Stomach (tissue), 9 donors: Measurements from ENCODE around the gene RIN1. TPM values are rescaled to one million over a fixed set of nuclear protein-coding genes. Genes with fewer than 3 reads are reported as not detected.

Source experiments
- DNase-seq, 2 donors: peaks; one replicate each; pipeline versions ENCODE4 v3.0.0 to v3.0.0-alpha.2; 2013 to 2019
- H3K27ac ChIP-seq, 5 donors: fragments of 200-600 bp in 4 of 5; sonication (generic) in 4 of 5; one replicate each; pipeline ENCODE4 v1.5.1; 2013 to 2019; ENCODE audit warnings: mild to moderate bottlenecking in 1 of 5, moderate library complexity in 1 of 5
- H3K27me3 ChIP-seq, 3 donors: fragments of 200-600 bp; sonication (generic); one replicate each; pipeline ENCODE4 v1.5.1; 2017 to 2019; ENCODE audit warnings: mixed run types in 1 of 3
- H3K36me3 ChIP-seq, 4 donors: fragments of 200-600 bp; sonication (generic); 1 replicate in 3 of 4; 2 replicates in 1 of 4; pipeline ENCODE4 v1.5.1; 2016 to 2019
- H3K4me1 ChIP-seq, 4 donors: fragments of 200-600 bp; sonication (generic); one replicate each; pipeline ENCODE4 v1.5.1; 2016 to 2019
- H3K4me3 ChIP-seq, 4 donors: fragments of 200-600 bp; sonication (generic) in 3 of 4; one replicate each; pipeline ENCODE4 v1.5.1; 2016 to 2019; ENCODE audit warnings: mild to moderate bottlenecking in 1 of 4
- H3K9me3 ChIP-seq, 4 donors: fragments of 200-600 bp; sonication (generic); one replicate each; pipeline ENCODE4 v1.5.1; 2016 to 2019
- CTCF ChIP-seq, 7 experiments: fragments of 450-650 bp in 4 of 7; fragments of 200-600 bp in 3 of 7; sonication (generic) in 3 of 7; IDR thresholded peaks; one replicate each; pipeline ENCODE4 v1.5.1; 2016 to 2019; ENCODE audit warnings: antibody characterized with exemption in 7 of 7, control low read depth in 2 of 7, mild to moderate bottlenecking in 1 of 7
- EP300 ChIP-seq: sonication (generic); formaldehyde crosslinking; IDR thresholded peaks from one replicate; pipeline ENCODE4 v1.6.1; 2017; ENCODE audit warnings: antibody characterized with exemption
- POLR2A ChIP-seq, 4 donors: fragments of 450-650 bp; IDR thresholded peaks; one replicate each; pipeline ENCODE4 v1.6.1; 2016; ENCODE audit warnings: antibody characterized with exemption in 4 of 4, control low read depth in 2 of 4, mild to moderate bottlenecking in 1 of 4, moderate library complexity in 1 of 4
- POLR2AphosphoS5 ChIP-seq, 3 donors: sonication (generic); formaldehyde crosslinking; IDR thresholded peaks; one replicate each; pipeline ENCODE4 v1.6.1; 2016; ENCODE audit warnings: antibody characterized with exemption in 3 of 3
- WGBS, 5 donors: extraction: QIAGEN DNeasy Blood & Tissue Kit in 3 of 5; methylation state at CpG; one replicate each; pipeline versions ENCODE4 v1.1.5 to v1.1.7; 2013 to 2018; 5-methylcytosine and 5-hydroxymethylcytosine counted together
- intact Hi-C: fragments of 100-400 bp; cut with DNase I; formaldehyde crosslinking; loops from one replicate; pipeline ENCODE4 v1.15.1; 2023; ENCODE audit warnings: low total_unique reads
- polyA plus RNA-seq, 3 donors: library from polyadenylated mRNA; stranded (reverse); fragments of 200-250 nt; gene quantifications; one replicate each; pipeline ENCODE4 v1.2.3, GENCODE V29; 2013
- total RNA-seq, 5 donors: library from RNA; depleted of rRNA; stranded (reverse); fragments of >200 nt; gene quantifications; one replicate each; pipeline versions ENCODE4 v1.1.0 to v1.2.3, GENCODE V29; 2014 to 2016
- donor health status: healthy with polysubstance abuse.
- donor health status: Bipolar disorder and iron deficiency.
- donor health status: healthy.

RIN1 gene
- total and polyA plus RNA-seq, 8 donors = 0.58 to 26.4 (median 9.2) TPM

- Histone ChIP-seq H3K27me3 (peaks cover 0 to 12% (median 0%) of the 10 kb centered on the region in 3 donors), H3K4me1 (peaks cover 48 to 69% (median 65%) of the 10 kb centered on the region in 4 donors), H3K9me3 (no peaks in the 10 kb centered on the region), H3K36me3 (no peaks in the 10 kb centered on the region), H3K4me3 (peak overlapping the region; percentile 26 to 56 (median 50)), H3K27ac (peak overlapping the region; percentile 26 to 94 (median 88))
- no peak for DNase-seq
- intact Hi-C loops = loop anchor here (10.0 kb wide), 1 partner anchor 70 kb away; no protein-coding TSS in a partner anchor
- TF ChIP-seq POLR2AphosphoS5 (IDR thresholded peaks at IDR 0.05) = no peak
- no peak for TF ChIP-seq CTCF (IDR thresholded peaks at IDR 0.05)
- no peak for TF ChIP-seq EP300
- no peak for TF ChIP-seq POLR2A (IDR thresholded peaks at IDR 0.05)
- 71 to 85% (median 82%) methylated on average over 6 to 17 of the region's 17 CpGs for WGBS, 5 donors
These were observed 21.4 kb downstream of the RIN1 start for GRCh38 chr11:66314561-66315497.

GRCh38 chr11:66314186-66314501 is 22.1 kb downstream of the RIN1 start:
- 39 to 92% (median 73%) methylated on average over 1 of the region's 1 CpG for WGBS, 5 donors
- no peaks in the 10 kb centered on the region for H3K36me3 ChIP-seq
- intact Hi-C loops = loop anchor here (10.0 kb wide), 1 partner anchor 71 kb away; no protein-coding TSS in a partner anchor
- peak overlapping the region in 3 of 4 donors; percentile 26 to 55 (median 46) for H3K4me3 ChIP-seq
- TF ChIP-seq POLR2A (IDR thresholded peaks at IDR 0.05) (no peak), CTCF (IDR thresholded peaks at IDR 0.05) (no peak), EP300 (no peak), POLR2AphosphoS5 (IDR thresholded peaks at IDR 0.05) (no peak)
- no peak for DNase-seq
- H3K4me1 ChIP-seq = peaks cover 48 to 69% (median 65%) of the 10 kb centered on the region in 4 donors
- peaks cover 0 to 12% (median 0%) of the 10 kb centered on the region in 3 donors for H3K27me3 ChIP-seq
- no peaks in the 10 kb centered on the region for H3K9me3 ChIP-seq
- peak overlapping the region; percentile 80 to 94 (median 88) for H3K27ac ChIP-seq

GRCh38 chr11:66313321-66314185 is 22.7 kb downstream of the RIN1 start:
- H3K36me3 ChIP-seq = no peaks in the 10 kb centered on the region
- WGBS, 5 donors = 40 to 55% (median 53%) methylated on average over 28 to 38 of the region's 38 CpGs
- intact Hi-C loops = loop anchor here (10.0 kb wide), 1 partner anchor 71 kb away; no protein-coding TSS in a partner anchor
- H3K4me3 ChIP-seq = peak overlapping the region; percentile 46 to 56 (median 56)
- H3K9me3 ChIP-seq = no peaks in the 10 kb centered on the region
- peak in 1 of 2 donors; percentile 91 for DNase-seq
- peaks cover 0 to 12% (median 0%) of the 10 kb centered on the region in 3 donors for H3K27me3 ChIP-seq
- TF ChIP-seq CTCF (IDR thresholded peaks at IDR 0.05) (no peak), POLR2AphosphoS5 (IDR thresholded peaks at IDR 0.05) (no peak), EP300 (no peak), POLR2A (IDR thresholded peaks at IDR 0.05) (no peak)
- peak overlapping the region; percentile 80 to 94 (median 88) for H3K27ac ChIP-seq
- peaks cover 44 to 64% (median 59%) of the 10 kb centered on the region in 4 donors for H3K4me1 ChIP-seq
